Pancreas (tissue), 10 donors: ENCODE results near the gene SLC9A4. TPM values are rescaled to one million over a fixed set of nuclear protein-coding genes. Genes with fewer than 3 reads are reported as not detected.
A peak's percentile ranks its signal among the peaks of the same experiment; 100 is the strongest.

Experiments
- ATAC-seq, 4 donors: fragments of 200-7000 bp; cut with Tn5 transposase; one replicate each; pipeline versions ENCODE4 v1.8.0 to v1.9.1; 2020; ENCODE audit warnings: mild to moderate bottlenecking in 4 of 4, moderate library complexity in 4 of 4
- DNase-seq, 6 donors: peaks; one replicate each; pipeline ENCODE4 v3.0.0-alpha.2; 2020
- FAIRE-seq: peaks from 2 replicates; lab custom pipeline; 2012; peaks lifted over from hg19 to GRCh38; lab: Jason Lieb, UNC
- H3K27ac ChIP-seq, 4 donors: fragments of 200-600 bp; sonication (generic); 1 replicate in 3 of 4; 2 replicates in 1 of 4; pipeline versions ENCODE4 v1.5.0 to v1.8.0; 2020
- H3K27me3 ChIP-seq, 4 donors: fragments of 200-600 bp; one replicate each; pipeline ENCODE4 v1.8.0; 2021
- H3K36me3 ChIP-seq, 3 donors: fragments of 200-600 bp; sonication (generic) in 1 of 3; one replicate each; pipeline versions ENCODE4 v1.5.0 to v1.8.0; 2020 to 2021
- H3K4me1 ChIP-seq, 3 donors: fragments of 200-600 bp; one replicate each; pipeline ENCODE4 v1.8.0; 2021
- H3K4me3 ChIP-seq, 4 donors: fragments of 200-600 bp; sonication (generic) in 2 of 4; one replicate each; pipeline versions ENCODE4 v1.5.0 to v1.8.0; 2020 to 2021
- H3K9me3 ChIP-seq, 4 donors: fragments of 200-600 bp; one replicate each; pipeline ENCODE4 v1.8.0; 2021
- CTCF ChIP-seq, 4 donors: fragments of 200-600 bp; sonication (generic) in 3 of 4; IDR thresholded peaks; one replicate each; pipeline versions ENCODE4 v1.5.0 to v1.8.0; 2021; ENCODE audit warnings: antibody characterized with exemption in 4 of 4
- WGBS, 2 donors: extraction: QIAGEN DNeasy Blood & Tissue Kit; methylation state at CpG; one replicate each; pipeline ENCODE4 v1.1.7; 2013; 5-methylcytosine and 5-hydroxymethylcytosine counted together
- intact Hi-C, 3 donors: fragments of 100-400 bp; cut with DNase I; formaldehyde crosslinking; loops; one replicate each; pipeline versions ENCODE4 v1.11.1 to v1.14.2; 2022
- polyA plus RNA-seq, 2 donors: library from polyadenylated mRNA; stranded (reverse); fragments of 200-250 nt; gene quantifications; one replicate each; pipeline ENCODE4 v1.2.3, GENCODE V29; 2013
- total RNA-seq, 6 donors: library from RNA; stranded (reverse); fragmentation: NEBNext Ultra II Directional in 4 of 6; extraction: Animal tissue kit (Norgen Biotek cat#: 25700) in 4 of 6; gene quantifications; one replicate each; pipeline versions ENCODE4 v1.2.1 to v1.2.4, GENCODE V29; 2021 to 2023
- donor health status: healthy with polysubstance abuse.
- donor health status: DM: no; HTN: no; CAD: no; lungs with moderate emphysema.
- donor health status: DM: no; HTN: no; CAD: no.
- donor health status: control.
- donor health status: control.
- donor health status: Bipolar disorder and iron deficiency.
- donor health status: DM: yes; HTN: yes; CAD: no.
- donor health status: DM: no; HTN: no; CAD: no.
- donor health status: DM: no; HTN: no; CAD: no.
- donor health status: DM: yes; HTN: yes; CAD: no.

Gene SLC9A4
- total and polyA plus RNA-seq, 8 donors: 0.03 to 0.41 (median 0.09) TPM; not detected in 5

GRCh38 chr2:102522162-102522561 is 49.1 kb downstream of the SLC9A4 start:
- peaks cover 0 to 6% (median 0%) of the 10 kb centered on the region in 3 donors for H3K4me1 ChIP-seq
- no peak overlapping the region for H3K4me3 ChIP-seq
- intact Hi-C loops: no loop called here
- H3K27ac ChIP-seq: no peak overlapping the region
- H3K36me3 ChIP-seq: no peaks in the 10 kb centered on the region
- WGBS, 2 donors: 82 to 87% methylated on average over 4 of the region's 4 CpGs
- no peak for TF ChIP-seq CTCF (IDR thresholded peaks at IDR 0.05)
- no peak for FAIRE-seq
- H3K27me3 ChIP-seq: no peaks in the 10 kb centered on the region
- ATAC-seq: no peak
- H3K9me3 ChIP-seq: no peaks in the 10 kb centered on the region
- DNase-seq: no peak

- H3K36me3 ChIP-seq: no peaks in the 10 kb centered on the region
- H3K27me3 ChIP-seq: no peaks in the 10 kb centered on the region
- H3K27ac ChIP-seq: no peak overlapping the region
- H3K4me3 ChIP-seq: no peak overlapping the region
- TF ChIP-seq CTCF (IDR thresholded peaks at IDR 0.05): no peak
- FAIRE-seq (no peak), ATAC-seq (no peak), DNase-seq (no peak)
- intact Hi-C loops: no loop called here
- peaks cover 0 to 6% (median 0%) of the 10 kb centered on the region in 3 donors for H3K4me1 ChIP-seq
- 88 to 95% methylated on average over 3 of the region's 3 CpGs for WGBS, 2 donors
- no peaks in the 10 kb centered on the region for H3K9me3 ChIP-seq
Observed at GRCh38 chr2:102522890-102523289, 49.9 kb downstream of the SLC9A4 start.

- no peaks in the 10 kb centered on the region for H3K36me3 ChIP-seq
Observed at GRCh38 chr2:102523651-102524050, 50.6 kb downstream of the SLC9A4 start.

GRCh38 chr2:102527086-102527485 is 54.1 kb downstream of the SLC9A4 start:
- Histone ChIP-seq H3K27me3 (no peaks in the 10 kb centered on the region), H3K36me3 (no peaks in the 10 kb centered on the region), H3K4me3 (no peak overlapping the region), H3K4me1 (no peaks in the 10 kb centered on the region), H3K9me3 (no peaks in the 10 kb centered on the region), H3K27ac (no peak overlapping the region)
- intact Hi-C loops: no loop called here
- no peak for TF ChIP-seq CTCF (IDR thresholded peaks at IDR 0.05)
- ATAC-seq (no peak), DNase-seq (no peak), FAIRE-seq (peak; percentile 5)

More at GRCh38 chr2:102523651-102524050, 50.6 kb downstream of the SLC9A4 start:
- TF ChIP-seq CTCF (IDR thresholded peaks at IDR 0.05): no peak
- H3K27ac ChIP-seq: no peak overlapping the region
- intact Hi-C loops: no loop called here
- no peak for FAIRE-seq
- WGBS, 2 donors: 58 to 67% methylated on average over 3 of the region's 3 CpGs
- no peak overlapping the region for H3K4me3 ChIP-seq
- ATAC-seq: no peak
- H3K4me1 ChIP-seq: peaks cover 0 to 6% (median 0%) of the 10 kb centered on the region in 3 donors
- no peak for DNase-seq
- H3K27me3 ChIP-seq: no peaks in the 10 kb centered on the region
- no peaks in the 10 kb centered on the region for H3K9me3 ChIP-seq

- H3K36me3 ChIP-seq: no peaks in the 10 kb centered on the region
- no peak for FAIRE-seq
- H3K9me3 ChIP-seq: no peaks in the 10 kb centered on the region
- no peaks in the 10 kb centered on the region for H3K4me1 ChIP-seq
- H3K4me3 ChIP-seq: no peak overlapping the region
- no peak overlapping the region for H3K27ac ChIP-seq
- ATAC-seq: no peak
- WGBS, 2 donors: 44 to 67% methylated on average over 2 of the region's 2 CpGs
- no peaks in the 10 kb centered on the region for H3K27me3 ChIP-seq
- intact Hi-C loops: no loop called here
- no peak for TF ChIP-seq CTCF (IDR thresholded peaks at IDR 0.05)
- no peak for DNase-seq
Observed at GRCh38 chr2:102538491-102538890, 65.5 kb downstream of the SLC9A4 start.
